Mesothelial cell of epicardium (in vitro differentiated cells): Measurements from ENCODE around the gene FOXJ2. TPM values are rescaled to one million over a fixed set of nuclear protein-coding genes. Genes with fewer than 3 reads are reported as not detected.
"Not testable (repeated sequence)": the region's sequence is repeated elsewhere in the genome, so short reads cannot be mapped to it uniquely, and the experiment has no call there.

Experiments used
- DNase-seq, 2 experiments: peaks; one replicate each; pipeline ENCODE4 v3.0.0; 2021; ENCODE audit warnings: low spot score in 2 of 2; ENCODE audit not compliant: unreplicated experiment in 2 of 2
- H3K27ac Mint-ChIP-seq: 2 replicates; pipeline ENCODE4 v1.8.0; 2021; ENCODE audit warnings: mixed read lengths
- H3K27me3 Mint-ChIP-seq: 2 replicates; pipeline ENCODE4 v1.8.0; 2021; ENCODE audit warnings: low read depth, mixed read lengths
- H3K36me3 Mint-ChIP-seq: 2 replicates; pipeline ENCODE4 v1.8.0; 2021; ENCODE audit warnings: mixed read lengths
- H3K4me1 Mint-ChIP-seq: 2 replicates; pipeline ENCODE4 v1.8.0; 2021; ENCODE audit warnings: mixed read lengths
- H3K4me3 Mint-ChIP-seq: 2 replicates; pipeline ENCODE4 v1.8.0; 2021; ENCODE audit warnings: mild to moderate bottlenecking, moderate library complexity, mixed read lengths
- H3K9me3 Mint-ChIP-seq: 2 replicates; pipeline ENCODE4 v1.8.0; 2021; ENCODE audit warnings: mixed read lengths
- CTCF ChIP-seq: fragments of 200-600 bp; sonication (generic); IDR thresholded peaks from one replicate; pipeline ENCODE4 v1.5.0; 2021; ENCODE audit warnings: antibody characterized with exemption; ENCODE audit not compliant: unreplicated experiment
- total RNA-seq: library from RNA; stranded (reverse); gene quantifications from 3 replicates; pipeline ENCODE4 v1.2.1, GENCODE V29; 2021

The FOXJ2 gene
- total RNA-seq, 1 donor from 2014 or later, result 16.1 TPM

DNA sequence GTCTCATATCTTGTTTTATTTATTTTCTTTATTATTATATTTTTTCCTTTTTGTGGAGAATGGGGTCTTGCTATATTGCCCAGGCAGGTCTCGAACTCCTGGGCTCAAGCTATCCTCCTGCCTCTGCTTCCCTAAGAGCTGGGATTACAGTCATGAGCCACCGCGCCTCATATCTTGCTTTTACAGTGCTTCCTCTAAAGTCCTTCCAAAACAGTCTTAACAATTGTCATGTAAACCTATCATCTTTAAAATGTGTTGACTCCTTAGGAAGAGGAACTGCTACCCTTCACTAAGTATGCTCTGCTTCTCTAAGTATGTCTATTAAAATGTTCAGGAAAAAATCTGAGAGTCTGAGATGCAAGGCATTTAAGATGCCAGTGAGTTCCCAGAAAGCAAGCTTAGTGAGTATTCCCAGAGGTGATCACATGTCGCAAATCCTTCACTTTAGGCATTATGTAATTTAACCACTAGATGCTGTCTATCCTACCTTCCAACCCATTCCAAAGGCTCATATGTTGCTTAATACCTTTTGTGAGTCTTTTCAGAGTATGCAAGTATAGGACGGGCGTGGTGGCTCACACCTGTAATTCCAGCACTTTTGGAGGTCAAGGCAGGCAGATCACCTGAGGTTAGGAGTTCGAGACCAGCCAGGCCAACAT, 19.7 kb upstream of the FOXJ2 start:
- DNase-seq, result no peak
- Mint-ChIP-seq H3K4me3 (no peak overlapping the region), H3K4me1 (peaks cover 4% of the 10 kb centered on the region), H3K36me3 (no peaks in the 10 kb centered on the region), H3K9me3 (no peaks in the 10 kb centered on the region), H3K27ac (no peak overlapping the region), H3K27me3 (peaks cover 26% of the 10 kb centered on the region)
- TF ChIP-seq CTCF, result no peak

DNA sequence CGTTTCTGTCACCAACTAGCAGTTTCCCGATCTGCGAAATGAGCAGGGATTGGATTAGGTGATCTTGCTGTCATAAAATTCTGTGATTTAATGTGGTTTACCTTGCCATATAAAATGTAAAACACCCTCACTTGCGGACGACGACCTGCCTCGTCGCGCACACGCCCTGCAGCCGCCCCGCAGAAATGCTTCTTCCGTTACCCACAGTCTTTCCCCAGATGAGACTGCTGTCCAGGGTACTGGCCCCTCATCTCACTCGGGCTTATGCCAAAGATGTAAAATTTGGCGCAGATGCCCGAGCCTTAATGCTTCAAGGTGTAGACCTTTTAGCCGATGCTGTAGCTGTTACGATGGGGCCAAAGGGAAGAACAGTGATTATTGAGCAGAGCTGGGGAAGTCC, 17.7 kb upstream of the FOXJ2 start:
- H3K9me3 Mint-ChIP-seq, result no peaks in the 10 kb centered on the region
- H3K27ac Mint-ChIP-seq, result no peak overlapping the region
- no peaks in the 10 kb centered on the region for H3K36me3 Mint-ChIP-seq
- no peak for DNase-seq
- H3K27me3 Mint-ChIP-seq, result peaks cover 46% of the 10 kb centered on the region
- no peak overlapping the region for H3K4me3 Mint-ChIP-seq
- peaks cover 6% of the 10 kb centered on the region for H3K4me1 Mint-ChIP-seq
- no peak for TF ChIP-seq CTCF

- not testable (repeated sequence) for DNase-seq, H3K27ac Mint-ChIP-seq, H3K4me1 Mint-ChIP-seq, H3K4me3 Mint-ChIP-seq, H3K36me3 Mint-ChIP-seq, H3K9me3 Mint-ChIP-seq
- H3K27me3 Mint-ChIP-seq, result peaks cover 52% of the 10 kb centered on the region
Observed at GRCh38 chr12:8018213-8018612, 14.3 kb upstream of the FOXJ2 start.

- H3K4me1 Mint-ChIP-seq, result peaks cover 2% of the 10 kb centered on the region
- H3K27ac Mint-ChIP-seq, result no peak overlapping the region
- no peaks in the 10 kb centered on the region for H3K9me3 Mint-ChIP-seq
- H3K36me3 Mint-ChIP-seq, result no peaks in the 10 kb centered on the region
- TF ChIP-seq CTCF, result no peak
- DNase-seq, result no peak
- H3K27me3 Mint-ChIP-seq, result peaks cover 52% of the 10 kb centered on the region
- peak overlapping the region; percentile 53 for H3K4me3 Mint-ChIP-seq
Observed at GRCh38 chr12:8018666-8019581, 13.6 kb upstream of the FOXJ2 start.

- no peak for TF ChIP-seq CTCF
- peak overlapping the region; percentile 98 for H3K27ac Mint-ChIP-seq
Observed at GRCh38 chr12:8026291-8026900, 6.1 kb upstream of the FOXJ2 start.

GRCh38 chr12:8027856-8028255, 4.7 kb upstream of the FOXJ2 start:
- Mint-ChIP-seq H3K4me1 (peaks cover 16% of the 10 kb centered on the region), H3K9me3 (no peaks in the 10 kb centered on the region), H3K4me3 (peak overlapping the region; percentile 87), H3K27me3 (no peaks in the 10 kb centered on the region), H3K27ac (peak overlapping the region; percentile 69), H3K36me3 (no peaks in the 10 kb centered on the region)
- DNase-seq, result no peak
- no peak for TF ChIP-seq CTCF

More at GRCh38 chr12:8026291-8026900, 6.1 kb upstream of the FOXJ2 start:
- Mint-ChIP-seq H3K4me1 (peaks cover 11% of the 10 kb centered on the region), H3K9me3 (no peaks in the 10 kb centered on the region), H3K27me3 (no peaks in the 10 kb centered on the region), H3K4me3 (peak overlapping the region; percentile 87), H3K36me3 (no peaks in the 10 kb centered on the region)
- DNase-seq, result peak; percentile 89 to 95
